ENCODE results near the gene ASCC1. TPM values are rescaled to one million over a fixed set of nuclear protein-coding genes. Genes with fewer than 3 reads are reported as not detected.

The ASCC1 gene
- total and polyA plus RNA-seq, 2 of the 13 experiments (the other 11 are each of a cell fraction or from before 2014, with no cell fraction given): 21.6 to 30.1 TPM

- Histone ChIP-seq H3K4me3 (replicated peaks in 1 of 3; ENCODE audit: insufficient read depth in 1 of 3, low read depth in 2 of 3, low read length in 3 of 3) (no peak overlapping the region), H4K20me1 (ENCODE audit: insufficient read depth, low read length) (no peaks in the 10 kb centered on the region), H3K4me2 (ENCODE audit: low read depth, low read length) (no peak overlapping the region), H3K9me3 (ENCODE audit: low read length) (no peaks in the 10 kb centered on the region), H3K27ac (ENCODE audit: extremely low read length, insufficient read depth, low read length) (no peak overlapping the region), H3K36me3 (replicated peaks in 1 of 2; ENCODE audit: control insufficient read depth in 1 of 2, insufficient read depth in 2 of 2, low read length in 2 of 2) (no peaks in the 10 kb centered on the region), H2AFZ (ENCODE audit: low read length) (no peak overlapping the region), H3K4me1 (ENCODE audit: insufficient read depth, low read length) (peaks cover 61% of the 10 kb centered on the region), H3K79me2 (ENCODE audit: insufficient read depth, low read length) (no peaks in the 10 kb centered on the region), H3K9ac (ENCODE audit: insufficient read depth, low read depth, low read length) (no peak overlapping the region), H3K27me3 (ENCODE audit: control insufficient read depth in 1 of 2, insufficient read depth in 2 of 2, low read length in 2 of 2) (no peaks in the 10 kb centered on the region)
- no peak for DNase-seq (ENCODE audit: low spot score)
- CTCF ChIA-PET (ENCODE audit: low intra/inter-chr PET ratio, low total read pairs): no interaction called here
- BruUV-seq (replicated peaks): no TSS peak
- in situ Hi-C loops (cut with HindIII; ENCODE audit: extremely low pct_ligation_motif_present, low pct_unique_long_range_greater_than_20kb) (no loop called here), intact Hi-C loops (cut with micrococcal nuclease; ENCODE audit: unreplicated experiment) (no loop called here)
- TF ChIP-seq ZNF547 (CRISPR knock-in tag; IDR thresholded peaks at IDR 0.05) (0 out of 2 replicates have a peak, but pooled peaks have one; percentile 26), ZNF652 (CRISPR knock-in tag; IDR thresholded peaks at IDR 0.05; ENCODE audit: borderline replicate concordance, low read depth) (no peak)
- no peak for FAIRE-seq
- no peak for ATAC-seq
- POLR2A ChIA-PET: interaction anchor here (0.9 to 2.6 kb wide), 5 partner anchors 9 to 57 kb away, joined by 3 to 32 read pairs (median 10); partner anchors contain the start of genes ASCC1 and DDIT4
- 92% methylated on average over 1 of the region's 1 CpG for WGBS (ENCODE audit: low lambda C conversion rate)
Observed at GRCh38 chr10:72264536-72264935, 48.5 kb upstream of the ASCC1 start.

GRCh38 chr10:72263613-72264241 is 47.7 kb upstream of the ASCC1 start:
- Histone ChIP-seq H3K27ac (ENCODE audit: extremely low read length, insufficient read depth, low read length) (peak overlapping the region; percentile 52), H3K4me1 (ENCODE audit: insufficient read depth, low read length) (peaks cover 69% of the 10 kb centered on the region), H3K9me3 (ENCODE audit: low read length) (no peaks in the 10 kb centered on the region), H3K27me3 (ENCODE audit: control insufficient read depth in 1 of 2, insufficient read depth in 2 of 2, low read length in 2 of 2) (no peaks in the 10 kb centered on the region), H4K20me1 (ENCODE audit: insufficient read depth, low read length) (no peaks in the 10 kb centered on the region), H3K4me3 (replicated peaks in 1 of 3; ENCODE audit: insufficient read depth in 1 of 3, low read depth in 2 of 3, low read length in 3 of 3) (no peak overlapping the region), H3K4me2 (ENCODE audit: low read depth, low read length) (peak overlapping the region; percentile 33), H3K36me3 (replicated peaks in 1 of 2; ENCODE audit: control insufficient read depth in 1 of 2, insufficient read depth in 2 of 2, low read length in 2 of 2) (no peaks in the 10 kb centered on the region), H2AFZ (ENCODE audit: low read length) (no peak overlapping the region), H3K79me2 (ENCODE audit: insufficient read depth, low read length) (no peaks in the 10 kb centered on the region), H3K9ac (ENCODE audit: insufficient read depth, low read depth, low read length) (peak overlapping the region; percentile 41; the same call in 1 of the 2 replicates)
- in situ Hi-C loops (cut with HindIII; ENCODE audit: extremely low pct_ligation_motif_present, low pct_unique_long_range_greater_than_20kb) (no loop called here), intact Hi-C loops (cut with micrococcal nuclease; ENCODE audit: unreplicated experiment) (no loop called here)
- ATAC-seq (no peak), DNase-seq (ENCODE audit: low spot score) (peak; percentile 86), FAIRE-seq (peak; percentile 67)
- no TSS peak for BruUV-seq (replicated peaks)
- ChIA-PET CTCF (ENCODE audit: low intra/inter-chr PET ratio, low total read pairs) (no interaction called here), POLR2A (interaction anchor here (1.1 to 2.3 kb wide), 7 partner anchors 8 to 65 kb away, joined by 3 to 32 read pairs (median 6); partner anchors contain the start of genes ASCC1 and DDIT4)
- 28% methylated on average over 6 of the region's 6 CpGs for WGBS (ENCODE audit: low lambda C conversion rate)
- no peak for TF ChIP-seq ZNF577 (CRISPR knock-in tag; IDR thresholded peaks at IDR 0.05; ENCODE audit: borderline replicate concordance, low read depth)
- no peak for TF ChIP-seq ZFP36 (IDR thresholded peaks at IDR 0.05; ENCODE audit: borderline replicate concordance, low read depth, low read length, partially characterized antibody)
- no peak for TF ChIP-seq EEA1 (CRISPR knock-in tag; IDR thresholded peaks at IDR 0.05; ENCODE audit: borderline replicate concordance)
- peak; percentile 29; the same call in 1 of the 2 replicates for TF ChIP-seq ARNT2 (CRISPR knock-in tag; IDR thresholded peaks at IDR 0.05; ENCODE audit: low read depth)
- no peak for TF ChIP-seq SOX13 (IDR thresholded peaks at IDR 0.05)
- TF ChIP-seq SOX13 (CRISPR knock-in tag; conservative IDR thresholded peaks at IDR 0.05 in 1 of 2, IDR thresholded peaks at IDR 0.05 in 1 of 2): peak in 1 of 2 experiments; percentile 16; a peak in 1 of 4 replicates
- peak; percentile 55; the same call in 1 of the 2 replicates for TF ChIP-seq ETV5 (CRISPR knock-in tag; IDR thresholded peaks at IDR 0.05; ENCODE audit: borderline replicate concordance)
- peak; percentile 11; the same call in 1 of the 2 replicates for TF ChIP-seq FOSL2 (CRISPR knock-in tag; IDR thresholded peaks at IDR 0.05)
- TF ChIP-seq ZNF17 (CRISPR knock-in tag; IDR thresholded peaks at IDR 0.05): no peak
- no peak for TF ChIP-seq TGIF2 (CRISPR knock-in tag; IDR thresholded peaks at IDR 0.05)
- no peak for TF ChIP-seq MYPOP (CRISPR knock-in tag; IDR thresholded peaks at IDR 0.05)
- TF ChIP-seq GPBP1L1 (CRISPR knock-in tag; IDR thresholded peaks at IDR 0.05): no peak
- no peak for TF ChIP-seq ISX (CRISPR knock-in tag; conservative IDR thresholded peaks at IDR 0.05)
- no peak for TF ChIP-seq SRF (IDR thresholded peaks at IDR 0.05; ENCODE audit: low read depth, low read length)
- peak; percentile 69; the same call in 1 of the 2 replicates for TF ChIP-seq PHF21A (CRISPR knock-in tag; IDR thresholded peaks at IDR 0.05)

Measured in HepG2 (cell line).